Liver (tissue), 9 donors: ENCODE data around the gene FLNB. TPM values are rescaled to one million over a fixed set of nuclear protein-coding genes. Genes with fewer than 3 reads are reported as not detected.
A peak's percentile ranks its signal among the peaks of the same experiment; 100 is the strongest.

Source experiments
- DNase-seq: peaks from one replicate; pipeline ENCODE4 v3.0.0-alpha.2; 2017; ENCODE audit warnings: low spot score
- H3K27ac ChIP-seq, 2 donors: one replicate each; pipeline ENCODE4 v1.7.0; 2013; ENCODE audit warnings: inconsistent platforms in 2 of 2, low read length in 2 of 2, control low read depth in 1 of 2, low read depth in 1 of 2, mild to moderate bottlenecking in 1 of 2
- H3K27me3 ChIP-seq, 4 donors: one replicate each; pipeline versions ENCODE4 v1.6.1 to v1.7.0; 2013; ENCODE audit warnings: low read length in 3 of 4, inconsistent platforms in 1 of 4, mild to moderate bottlenecking in 1 of 4, moderate library complexity in 1 of 4; ENCODE audit not compliant: control insufficient read depth in 4 of 4, insufficient read depth in 4 of 4
- H3K36me3 ChIP-seq, 4 donors: one replicate each; pipeline versions ENCODE4 v1.6.1 to v1.7.0; 2013; ENCODE audit warnings: low read length in 3 of 4, mild to moderate bottlenecking in 3 of 4, low read depth in 1 of 4, moderate library complexity in 1 of 4; ENCODE audit not compliant: control insufficient read depth in 4 of 4, insufficient read depth in 3 of 4
- H3K4me1 ChIP-seq, 4 donors: one replicate each; pipeline versions ENCODE4 v1.6.1 to v1.7.0; 2013; ENCODE audit warnings: low read length in 3 of 4, mild to moderate bottlenecking in 3 of 4, moderate library complexity in 1 of 4; ENCODE audit not compliant: control insufficient read depth in 4 of 4, insufficient read depth in 4 of 4
- H3K4me3 ChIP-seq, 3 donors: one replicate each; pipeline versions ENCODE4 v1.6.1 to v1.7.0; 2013; ENCODE audit warnings: low read length in 3 of 3, control low read depth in 1 of 3, low read depth in 1 of 3, mild to moderate bottlenecking in 1 of 3
- H3K9ac ChIP-seq, 2 donors: one replicate each; pipeline ENCODE4 v1.7.0; 2013; ENCODE audit warnings: low read length in 2 of 2, mild to moderate bottlenecking in 2 of 2, moderate library complexity in 2 of 2, control low read depth in 1 of 2, low read depth in 1 of 2
- H3K9me3 ChIP-seq, 4 donors: one replicate each; pipeline versions ENCODE4 v1.6.1 to v1.7.0; 2013; ENCODE audit warnings: low read length in 3 of 4; ENCODE audit not compliant: control insufficient read depth in 4 of 4
- ATF3 ChIP-seq: IDR thresholded peaks from 2 replicates; pipeline ENCODE4 v1.6.1; 2016; ENCODE audit warnings: antibody characterized with exemption
- EGR1 ChIP-seq, 2 donors: IDR thresholded peaks; 2 replicates each; pipeline ENCODE4 v1.6.1; 2016 to 2018; ENCODE audit warnings: antibody characterized with exemption in 2 of 2, low read depth in 2 of 2
- FOXA1 ChIP-seq: IDR thresholded peaks from 2 replicates; pipeline ENCODE4 v1.6.1; 2016; ENCODE audit warnings: antibody characterized with exemption
- FOXA2 ChIP-seq: IDR thresholded peaks from 2 replicates; pipeline ENCODE4 v1.6.1; 2016; ENCODE audit warnings: antibody characterized with exemption
- GABPA ChIP-seq, 2 donors: IDR thresholded peaks in 1 of 2; conservative IDR thresholded peaks in 1 of 2; 2 replicates each; pipeline ENCODE4 v1.6.1; 2016; ENCODE audit warnings: antibody characterized with exemption in 2 of 2, mild to moderate bottlenecking in 1 of 2, moderate library complexity in 1 of 2
- HNF4A ChIP-seq, 2 donors: conservative IDR thresholded peaks; 2 replicates each; pipeline ENCODE4 v1.6.1; 2016; ENCODE audit warnings: antibody characterized with exemption in 2 of 2, mild to moderate bottlenecking in 2 of 2
- HNF4G ChIP-seq: IDR thresholded peaks from 2 replicates; pipeline ENCODE4 v1.6.1; 2016; ENCODE audit warnings: antibody characterized with exemption
- JUND ChIP-seq, 2 donors: IDR thresholded peaks; 2 replicates each; pipeline ENCODE4 v1.6.1; 2016; ENCODE audit warnings: antibody characterized with exemption in 2 of 2
- NR2F2 ChIP-seq: IDR thresholded peaks from 2 replicates; pipeline ENCODE4 v1.6.1; 2016; ENCODE audit warnings: antibody characterized with exemption
- RXRA ChIP-seq, 2 donors: IDR thresholded peaks; 2 replicates each; pipeline ENCODE4 v1.6.1; 2017 to 2018; ENCODE audit warnings: antibody characterized with exemption in 2 of 2, mild to moderate bottlenecking in 1 of 2
- SP1 ChIP-seq: IDR thresholded peaks from 2 replicates; pipeline ENCODE4 v1.6.1; 2018; ENCODE audit warnings: antibody characterized with exemption, mild to moderate bottlenecking
- YY1 ChIP-seq: IDR thresholded peaks from 2 replicates; pipeline ENCODE4 v1.6.1; 2016; ENCODE audit warnings: antibody characterized with exemption, mild to moderate bottlenecking
- WGBS: extraction: QIAGEN DNeasy Blood & Tissue Kit; methylation state at CpG from one replicate; pipeline ENCODE4 v1.1.7; 2013; 5-methylcytosine and 5-hydroxymethylcytosine counted together
- polyA plus RNA-seq, 2 donors: library from polyadenylated mRNA; stranded (reverse) in 1 of 2; unstranded in 1 of 2; fragments of 200-250 nt in 1 of 2; fragments of >200 nt in 1 of 2; fragmentation: Nextera tagmentation in 1 of 2; extraction: Ambion mirVana in 1 of 2; gene quantifications; one replicate each; pipeline versions ENCODE4 v1.2.1 to v1.2.3, GENCODE V29; 2013 to 2015
- total RNA-seq, 2 donors: library from RNA; depleted of rRNA; stranded (reverse); fragments of >200 nt; gene quantifications; one replicate each; pipeline ENCODE4 v1.2.3, GENCODE V29; 2014
- TF ChIP-seq, protein P1 (sequence below): fragments of 150-350 bp; IDR thresholded peaks from 2 replicates; pipeline ENCODE4 v1.5.1; 2017; ENCODE audit warnings: improper control_type of control experiment, low read depth, low read length; ENCODE audit not compliant: missing input control
- TF ChIP-seq, protein P2 (sequence below): IDR thresholded peaks from 2 replicates; pipeline ENCODE4 v1.6.1; 2016; ENCODE audit warnings: antibody characterized with exemption, mild to moderate bottlenecking
- TF ChIP-seq, protein P3 (sequence below): IDR thresholded peaks from 2 replicates; pipeline ENCODE4 v1.6.1; 2016; ENCODE audit warnings: antibody characterized with exemption
- TF ChIP-seq, protein P4 (sequence below): IDR thresholded peaks from 2 replicates; pipeline ENCODE4 v1.6.1; 2016; ENCODE audit warnings: antibody characterized with exemption
- donor health status: healthy.
- donor health status: healthy.
- donor health status: healthy.
- donor health status: healthy.
- donor health status: healthy.

The FLNB gene
- total and polyA plus RNA-seq, 4 donors, result 22.9 to 124 (median 44.3) TPM

DNA sequence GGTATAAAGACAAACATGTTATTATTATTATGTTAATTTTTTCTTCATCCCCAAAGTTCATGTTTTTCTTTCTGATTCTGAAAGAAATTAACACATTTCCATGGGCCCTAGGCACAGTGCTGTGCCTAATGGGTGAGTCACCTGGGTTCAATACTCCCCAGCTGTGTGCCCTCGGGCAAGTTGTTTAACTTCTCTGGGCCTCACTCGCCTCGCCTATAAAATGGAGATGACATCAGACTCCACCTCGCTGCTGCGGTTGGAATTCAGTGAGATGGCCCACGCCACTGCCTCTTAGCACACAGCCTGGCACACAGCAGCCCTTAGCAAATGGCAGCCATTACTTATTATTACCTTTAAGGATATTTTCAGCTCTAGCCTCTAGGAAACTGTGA lies 179.9 kb downstream of the FLNB start:
- H3K9me3 ChIP-seq, result no peaks in the 10 kb centered on the region
- H3K27me3 ChIP-seq, result no peaks in the 10 kb centered on the region
- peak overlapping the region; percentile 37 to 70 for H3K27ac ChIP-seq
- H3K4me1 ChIP-seq, result peaks cover 28 to 65% (median 56%) of the 10 kb centered on the region in 4 donors
- WGBS, result 71% methylated on average over 6 of the region's 6 CpGs
- no peak overlapping the region for H3K4me3 ChIP-seq
- H3K9ac ChIP-seq, result no peak overlapping the region
- H3K36me3 ChIP-seq, result no peaks in the 10 kb centered on the region
- TF ChIP-seq, protein P1, sequence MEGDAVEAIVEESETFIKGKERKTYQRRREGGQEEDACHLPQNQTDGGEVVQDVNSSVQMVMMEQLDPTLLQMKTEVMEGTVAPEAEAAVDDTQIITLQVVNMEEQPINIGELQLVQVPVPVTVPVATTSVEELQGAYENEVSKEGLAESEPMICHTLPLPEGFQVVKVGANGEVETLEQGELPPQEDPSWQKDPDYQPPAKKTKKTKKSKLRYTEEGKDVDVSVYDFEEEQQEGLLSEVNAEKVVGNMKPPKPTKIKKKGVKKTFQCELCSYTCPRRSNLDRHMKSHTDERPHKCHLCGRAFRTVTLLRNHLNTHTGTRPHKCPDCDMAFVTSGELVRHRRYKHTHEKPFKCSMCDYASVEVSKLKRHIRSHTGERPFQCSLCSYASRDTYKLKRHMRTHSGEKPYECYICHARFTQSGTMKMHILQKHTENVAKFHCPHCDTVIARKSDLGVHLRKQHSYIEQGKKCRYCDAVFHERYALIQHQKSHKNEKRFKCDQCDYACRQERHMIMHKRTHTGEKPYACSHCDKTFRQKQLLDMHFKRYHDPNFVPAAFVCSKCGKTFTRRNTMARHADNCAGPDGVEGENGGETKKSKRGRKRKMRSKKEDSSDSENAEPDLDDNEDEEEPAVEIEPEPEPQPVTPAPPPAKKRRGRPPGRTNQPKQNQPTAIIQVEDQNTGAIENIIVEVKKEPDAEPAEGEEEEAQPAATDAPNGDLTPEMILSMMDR, result no peak
- TF ChIP-seq SP1 (no peak), HNF4A (conservative IDR thresholded peaks at IDR 0.05) (no peak), ATF3 (no peak), JUND (IDR thresholded peaks at IDR 0.05) (no peak), YY1 (no peak), HNF4G (no peak), EGR1 (IDR thresholded peaks at IDR 0.05; ENCODE audit: low read depth in 2 of 2) (no peak), GABPA (IDR thresholded peaks at IDR 0.05 in 1 of 2, conservative IDR thresholded peaks at IDR 0.05 in 1 of 2) (no peak), NR2F2 (no peak), RXRA (IDR thresholded peaks at IDR 0.05) (no peak), FOXA2 (no peak), FOXA1 (no peak)
- TF ChIP-seq, protein P2, sequence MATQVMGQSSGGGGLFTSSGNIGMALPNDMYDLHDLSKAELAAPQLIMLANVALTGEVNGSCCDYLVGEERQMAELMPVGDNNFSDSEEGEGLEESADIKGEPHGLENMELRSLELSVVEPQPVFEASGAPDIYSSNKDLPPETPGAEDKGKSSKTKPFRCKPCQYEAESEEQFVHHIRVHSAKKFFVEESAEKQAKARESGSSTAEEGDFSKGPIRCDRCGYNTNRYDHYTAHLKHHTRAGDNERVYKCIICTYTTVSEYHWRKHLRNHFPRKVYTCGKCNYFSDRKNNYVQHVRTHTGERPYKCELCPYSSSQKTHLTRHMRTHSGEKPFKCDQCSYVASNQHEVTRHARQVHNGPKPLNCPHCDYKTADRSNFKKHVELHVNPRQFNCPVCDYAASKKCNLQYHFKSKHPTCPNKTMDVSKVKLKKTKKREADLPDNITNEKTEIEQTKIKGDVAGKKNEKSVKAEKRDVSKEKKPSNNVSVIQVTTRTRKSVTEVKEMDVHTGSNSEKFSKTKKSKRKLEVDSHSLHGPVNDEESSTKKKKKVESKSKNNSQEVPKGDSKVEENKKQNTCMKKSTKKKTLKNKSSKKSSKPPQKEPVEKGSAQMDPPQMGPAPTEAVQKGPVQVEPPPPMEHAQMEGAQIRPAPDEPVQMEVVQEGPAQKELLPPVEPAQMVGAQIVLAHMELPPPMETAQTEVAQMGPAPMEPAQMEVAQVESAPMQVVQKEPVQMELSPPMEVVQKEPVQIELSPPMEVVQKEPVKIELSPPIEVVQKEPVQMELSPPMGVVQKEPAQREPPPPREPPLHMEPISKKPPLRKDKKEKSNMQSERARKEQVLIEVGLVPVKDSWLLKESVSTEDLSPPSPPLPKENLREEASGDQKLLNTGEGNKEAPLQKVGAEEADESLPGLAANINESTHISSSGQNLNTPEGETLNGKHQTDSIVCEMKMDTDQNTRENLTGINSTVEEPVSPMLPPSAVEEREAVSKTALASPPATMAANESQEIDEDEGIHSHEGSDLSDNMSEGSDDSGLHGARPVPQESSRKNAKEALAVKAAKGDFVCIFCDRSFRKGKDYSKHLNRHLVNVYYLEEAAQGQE, result no peak
- TF ChIP-seq, protein P3, sequence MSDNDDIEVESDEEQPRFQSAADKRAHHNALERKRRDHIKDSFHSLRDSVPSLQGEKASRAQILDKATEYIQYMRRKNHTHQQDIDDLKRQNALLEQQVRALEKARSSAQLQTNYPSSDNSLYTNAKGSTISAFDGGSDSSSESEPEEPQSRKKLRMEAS, result no peak
- no peak for DNase-seq

DNA sequence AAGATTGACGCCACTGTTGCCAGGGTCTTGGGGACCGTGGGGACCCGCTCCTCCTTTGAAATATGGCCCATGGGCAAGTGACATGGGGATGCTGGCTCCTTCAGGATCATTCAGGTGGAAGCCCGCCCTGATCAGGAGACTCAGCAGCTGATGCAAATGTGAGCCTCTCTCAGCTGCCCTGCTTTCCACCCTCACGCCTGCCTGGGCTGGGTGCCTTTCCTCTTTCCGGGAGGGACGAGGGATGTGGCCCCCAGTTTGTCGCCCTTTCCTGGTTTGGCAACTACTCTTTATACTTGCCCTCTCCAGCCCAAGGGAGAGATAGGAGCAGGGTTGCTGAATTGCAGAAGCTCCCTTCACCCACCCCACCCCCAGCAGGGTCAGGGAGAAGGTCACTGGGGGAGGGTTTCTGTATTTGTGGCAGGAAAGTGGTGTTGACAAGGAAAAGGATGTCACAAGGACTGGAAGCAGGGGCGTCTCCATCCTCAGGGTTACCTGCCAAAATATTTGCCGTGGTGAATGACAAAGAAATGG lies 180.8 kb downstream of the FLNB start:
- 37% methylated on average over 10 of the region's 10 CpGs for WGBS
- Histone ChIP-seq H3K36me3 (no peaks in the 10 kb centered on the region), H3K9ac (no peak overlapping the region), H3K4me3 (no peak overlapping the region), H3K27ac (peak overlapping the region; percentile 37 to 70), H3K27me3 (no peaks in the 10 kb centered on the region), H3K9me3 (no peaks in the 10 kb centered on the region), H3K4me1 (peaks cover 28 to 73% (median 62%) of the 10 kb centered on the region in 4 donors)
- peak; percentile 72 for DNase-seq
- TF ChIP-seq RXRA (IDR thresholded peaks at IDR 0.05) (peak; percentile 88 to 95), EGR1 (IDR thresholded peaks at IDR 0.05; ENCODE audit: low read depth in 2 of 2) (peak; percentile 76 to 80), HNF4A (conservative IDR thresholded peaks at IDR 0.05) (peak; percentile 71 to 80), NR2F2 (peak; percentile 99), GABPA (IDR thresholded peaks at IDR 0.05 in 1 of 2, conservative IDR thresholded peaks at IDR 0.05 in 1 of 2) (no peak), FOXA1 (no peak), SP1 (peak; percentile 91), FOXA2 (no peak)
- TF ChIP-seq, protein P1, result no peak
- TF ChIP-seq, protein P4, sequence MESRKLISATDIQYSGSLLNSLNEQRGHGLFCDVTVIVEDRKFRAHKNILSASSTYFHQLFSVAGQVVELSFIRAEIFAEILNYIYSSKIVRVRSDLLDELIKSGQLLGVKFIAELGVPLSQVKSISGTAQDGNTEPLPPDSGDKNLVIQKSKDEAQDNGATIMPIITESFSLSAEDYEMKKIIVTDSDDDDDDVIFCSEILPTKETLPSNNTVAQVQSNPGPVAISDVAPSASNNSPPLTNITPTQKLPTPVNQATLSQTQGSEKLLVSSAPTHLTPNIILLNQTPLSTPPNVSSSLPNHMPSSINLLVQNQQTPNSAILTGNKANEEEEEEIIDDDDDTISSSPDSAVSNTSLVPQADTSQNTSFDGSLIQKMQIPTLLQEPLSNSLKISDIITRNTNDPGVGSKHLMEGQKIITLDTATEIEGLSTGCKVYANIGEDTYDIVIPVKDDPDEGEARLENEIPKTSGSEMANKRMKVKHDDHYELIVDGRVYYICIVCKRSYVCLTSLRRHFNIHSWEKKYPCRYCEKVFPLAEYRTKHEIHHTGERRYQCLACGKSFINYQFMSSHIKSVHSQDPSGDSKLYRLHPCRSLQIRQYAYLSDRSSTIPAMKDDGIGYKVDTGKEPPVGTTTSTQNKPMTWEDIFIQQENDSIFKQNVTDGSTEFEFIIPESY, result no peak
- TF ChIP-seq, protein P2, result no peak
- TF ChIP-seq, protein P3, result peak; percentile 91
